Neural cell (in vitro differentiated cells): ENCODE measurements around the gene CLDN8. TPM values are rescaled to one million over a fixed set of nuclear protein-coding genes. Genes with fewer than 3 reads are reported as not detected.

Experiments
- H2AFZ ChIP-seq: fragments of 200-600, 300-800 bp; sonication (generic), shearing (Covaris generic); 2 replicates; pipeline ENCODE4 v1.6.0; 2014; ENCODE audit warnings: low read depth, mild to moderate bottlenecking, antibody characterized with exemption, low read length, moderate library complexity
- H3F3A ChIP-seq: fragments of 200-600 bp; shearing (Covaris generic); 2 replicates; pipeline ENCODE4 v1.6.1; 2016; ENCODE audit warnings: mild to moderate bottlenecking, moderate library complexity, mixed read lengths, antibody characterized with exemption, low read length; ENCODE audit not compliant: insufficient read depth, poor library complexity, severe bottlenecking
- H3K27ac ChIP-seq: fragments of 200-600, 300-800 bp; sonication (generic), shearing (Covaris generic); 2 replicates; pipeline ENCODE4 v1.5.1; 2014; ENCODE audit warnings: mild to moderate bottlenecking, low read length, moderate library complexity
- H3K27me3 ChIP-seq: fragments of 300-800, 200-600 bp; sonication (generic), shearing (Covaris generic); 2 replicates; pipeline ENCODE4 v1.6.0; 2014; ENCODE audit warnings: mild to moderate bottlenecking, low read depth, low read length, moderate library complexity; ENCODE audit not compliant: insufficient read depth
- H3K36me3 ChIP-seq: fragments of 300-800, 200-600 bp; sonication (generic), shearing (Covaris generic); 2 replicates; pipeline ENCODE4 v1.5.1; 2014; ENCODE audit warnings: mild to moderate bottlenecking, antibody characterized with exemption, low read length, moderate library complexity; ENCODE audit not compliant: insufficient read depth
- H3K4me2 ChIP-seq: fragments of 300-800, 200-600 bp; sonication (generic), shearing (Covaris generic); 2 replicates; pipeline ENCODE4 v1.6.0; 2014; ENCODE audit warnings: mild to moderate bottlenecking, low read length
- H3K4me3 ChIP-seq: fragments of 300-800, 200-600 bp; sonication (generic), shearing (Covaris generic); 2 replicates; pipeline ENCODE4 v1.5.1; 2014; ENCODE audit warnings: mild to moderate bottlenecking, low read length, moderate library complexity
- H3K79me2 ChIP-seq: fragments of 200-600 bp; shearing (Covaris generic); replicated peaks from 2 replicates; pipeline ENCODE4 v1.6.0; 2014; ENCODE audit warnings: mild to moderate bottlenecking, low read length, moderate library complexity; ENCODE audit not compliant: insufficient read depth
- H3K9ac ChIP-seq: fragments of 300-800, 200-600 bp; sonication (generic), shearing (Covaris generic); 2 replicates; pipeline ENCODE4 v1.6.1; 2016; ENCODE audit warnings: mild to moderate bottlenecking, low read length, mixed read lengths
- H3K9me2 ChIP-seq: fragments of 200-600 bp; shearing (Covaris generic); 2 replicates; pipeline ENCODE4 v1.6.1; 2016; ENCODE audit warnings: mild to moderate bottlenecking, low read length, mixed read lengths; ENCODE audit not compliant: insufficient read depth
- H3K9me3 ChIP-seq: fragments of 200-600, 300-800 bp; sonication (generic), shearing (Covaris generic); 2 replicates; pipeline ENCODE4 v1.6.1; 2016; ENCODE audit warnings: mild to moderate bottlenecking, mixed run types, low read length, moderate library complexity, mixed read lengths
- H4K20me1 ChIP-seq: fragments of 200-600 bp; shearing (Covaris generic); 2 replicates; pipeline ENCODE4 v1.6.1; 2016; ENCODE audit warnings: mild to moderate bottlenecking, mixed run types; ENCODE audit not compliant: insufficient read depth
- EP300 ChIP-seq: fragments of 450-650 bp; conservative IDR thresholded peaks from 2 replicates; pipeline ENCODE4 v1.6.1; 2014; ENCODE audit warnings: antibody characterized with exemption, mild to moderate bottlenecking, moderate library complexity; ENCODE audit not compliant: poor library complexity, severe bottlenecking
- EZH2 ChIP-seq: fragments of 200-600, 300-800 bp; shearing (Covaris generic), sonication (generic); IDR thresholded peaks from 2 replicates; pipeline ENCODE4 v1.6.1; 2014; ENCODE audit warnings: antibody characterized with exemption, low read length, borderline replicate concordance, mild to moderate bottlenecking; ENCODE audit not compliant: insufficient read depth, poor library complexity, severe bottlenecking
- MXI1 ChIP-seq: fragments of 450-650 bp; conservative IDR thresholded peaks from 2 replicates; pipeline ENCODE4 v1.6.1; 2014; ENCODE audit warnings: antibody characterized with exemption, mild to moderate bottlenecking; ENCODE audit not compliant: poor library complexity, severe bottlenecking
- POLR2AphosphoS5 ChIP-seq: IDR thresholded peaks from 2 replicates; pipeline ENCODE4 v1.6.1; 2012
- RAD21 ChIP-seq: fragments of 450-650 bp; conservative IDR thresholded peaks from 2 replicates; pipeline ENCODE4 v1.6.1; 2014; ENCODE audit warnings: antibody characterized with exemption, mild to moderate bottlenecking, moderate library complexity
- SMC3 ChIP-seq: fragments of 450-650 bp; conservative IDR thresholded peaks from 2 replicates; pipeline ENCODE4 v1.6.1; 2014; ENCODE audit warnings: antibody characterized with exemption, mild to moderate bottlenecking, moderate library complexity; ENCODE audit not compliant: poor library complexity
- TAF1 ChIP-seq: IDR thresholded peaks from 2 replicates; pipeline ENCODE4 v1.6.1; 2012; ENCODE audit warnings: low read depth
- polyA plus RNA-seq: library from polyadenylated mRNA; depleted of rRNA; stranded (reverse); fragments of >200 nt; gene quantifications from 2 replicates; pipeline ENCODE4 v1.2.3, GENCODE V29; 2014
- TF ChIP-seq, protein P1 (sequence below): fragments of 450-650 bp; IDR thresholded peaks from 2 replicates; pipeline ENCODE4 v1.5.1; 2014; ENCODE audit warnings: antibody characterized with exemption, mild to moderate bottlenecking, moderate library complexity; ENCODE audit not compliant: poor library complexity, severe bottlenecking
- TF ChIP-seq, protein P2 (sequence below): IDR thresholded peaks from 2 replicates; pipeline ENCODE4 v1.6.1; 2012; ENCODE audit warnings: borderline replicate concordance

Gene CLDN8
- polyA plus RNA-seq, 1 donor from 2014 or later: not detected

DNA sequence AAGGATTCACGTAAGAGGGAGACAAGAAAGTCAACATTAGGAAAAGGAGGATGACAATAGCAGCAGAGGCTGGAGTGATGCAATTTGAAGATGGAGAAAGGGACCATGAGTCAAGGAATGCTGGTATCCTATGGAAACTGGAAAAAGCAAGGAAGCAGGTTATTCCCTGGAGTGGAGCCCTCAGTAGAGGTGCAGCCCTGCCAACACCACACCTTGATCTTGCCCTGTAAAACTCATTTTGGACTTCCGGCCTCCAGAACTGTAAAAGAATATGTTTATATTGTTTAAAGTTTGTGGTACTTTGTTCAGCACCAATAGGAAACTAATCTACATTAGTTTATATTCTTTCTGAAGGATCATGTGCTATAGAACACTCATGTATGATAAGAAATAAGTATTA, 29.7 kb downstream of the CLDN8 start:
- no peaks in the 10 kb centered on the region for H3K27me3 ChIP-seq
- no peak overlapping the region for H3K27ac ChIP-seq
- H3K4me2 ChIP-seq: no peak overlapping the region
- H3K9me2 ChIP-seq: no peaks in the 10 kb centered on the region
- H3F3A ChIP-seq: no peaks in the 10 kb centered on the region
- no peak overlapping the region for H2AFZ ChIP-seq
- TF ChIP-seq POLR2AphosphoS5 (no peak), EP300 (no peak), RAD21 (no peak), TAF1 (no peak), MXI1 (no peak), EZH2 (no peak), SMC3 (no peak)
- TF ChIP-seq, protein P1, sequence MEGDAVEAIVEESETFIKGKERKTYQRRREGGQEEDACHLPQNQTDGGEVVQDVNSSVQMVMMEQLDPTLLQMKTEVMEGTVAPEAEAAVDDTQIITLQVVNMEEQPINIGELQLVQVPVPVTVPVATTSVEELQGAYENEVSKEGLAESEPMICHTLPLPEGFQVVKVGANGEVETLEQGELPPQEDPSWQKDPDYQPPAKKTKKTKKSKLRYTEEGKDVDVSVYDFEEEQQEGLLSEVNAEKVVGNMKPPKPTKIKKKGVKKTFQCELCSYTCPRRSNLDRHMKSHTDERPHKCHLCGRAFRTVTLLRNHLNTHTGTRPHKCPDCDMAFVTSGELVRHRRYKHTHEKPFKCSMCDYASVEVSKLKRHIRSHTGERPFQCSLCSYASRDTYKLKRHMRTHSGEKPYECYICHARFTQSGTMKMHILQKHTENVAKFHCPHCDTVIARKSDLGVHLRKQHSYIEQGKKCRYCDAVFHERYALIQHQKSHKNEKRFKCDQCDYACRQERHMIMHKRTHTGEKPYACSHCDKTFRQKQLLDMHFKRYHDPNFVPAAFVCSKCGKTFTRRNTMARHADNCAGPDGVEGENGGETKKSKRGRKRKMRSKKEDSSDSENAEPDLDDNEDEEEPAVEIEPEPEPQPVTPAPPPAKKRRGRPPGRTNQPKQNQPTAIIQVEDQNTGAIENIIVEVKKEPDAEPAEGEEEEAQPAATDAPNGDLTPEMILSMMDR: no peak
- TF ChIP-seq, protein P2, sequence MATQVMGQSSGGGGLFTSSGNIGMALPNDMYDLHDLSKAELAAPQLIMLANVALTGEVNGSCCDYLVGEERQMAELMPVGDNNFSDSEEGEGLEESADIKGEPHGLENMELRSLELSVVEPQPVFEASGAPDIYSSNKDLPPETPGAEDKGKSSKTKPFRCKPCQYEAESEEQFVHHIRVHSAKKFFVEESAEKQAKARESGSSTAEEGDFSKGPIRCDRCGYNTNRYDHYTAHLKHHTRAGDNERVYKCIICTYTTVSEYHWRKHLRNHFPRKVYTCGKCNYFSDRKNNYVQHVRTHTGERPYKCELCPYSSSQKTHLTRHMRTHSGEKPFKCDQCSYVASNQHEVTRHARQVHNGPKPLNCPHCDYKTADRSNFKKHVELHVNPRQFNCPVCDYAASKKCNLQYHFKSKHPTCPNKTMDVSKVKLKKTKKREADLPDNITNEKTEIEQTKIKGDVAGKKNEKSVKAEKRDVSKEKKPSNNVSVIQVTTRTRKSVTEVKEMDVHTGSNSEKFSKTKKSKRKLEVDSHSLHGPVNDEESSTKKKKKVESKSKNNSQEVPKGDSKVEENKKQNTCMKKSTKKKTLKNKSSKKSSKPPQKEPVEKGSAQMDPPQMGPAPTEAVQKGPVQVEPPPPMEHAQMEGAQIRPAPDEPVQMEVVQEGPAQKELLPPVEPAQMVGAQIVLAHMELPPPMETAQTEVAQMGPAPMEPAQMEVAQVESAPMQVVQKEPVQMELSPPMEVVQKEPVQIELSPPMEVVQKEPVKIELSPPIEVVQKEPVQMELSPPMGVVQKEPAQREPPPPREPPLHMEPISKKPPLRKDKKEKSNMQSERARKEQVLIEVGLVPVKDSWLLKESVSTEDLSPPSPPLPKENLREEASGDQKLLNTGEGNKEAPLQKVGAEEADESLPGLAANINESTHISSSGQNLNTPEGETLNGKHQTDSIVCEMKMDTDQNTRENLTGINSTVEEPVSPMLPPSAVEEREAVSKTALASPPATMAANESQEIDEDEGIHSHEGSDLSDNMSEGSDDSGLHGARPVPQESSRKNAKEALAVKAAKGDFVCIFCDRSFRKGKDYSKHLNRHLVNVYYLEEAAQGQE: no peak
- H3K79me2 ChIP-seq: no peaks in the 10 kb centered on the region
- no peak overlapping the region for H3K4me3 ChIP-seq
- H3K9me3 ChIP-seq: no peaks in the 10 kb centered on the region
- H3K9ac ChIP-seq: no peak overlapping the region
- H4K20me1 ChIP-seq: no peaks in the 10 kb centered on the region
- no peaks in the 10 kb centered on the region for H3K36me3 ChIP-seq

DNA sequence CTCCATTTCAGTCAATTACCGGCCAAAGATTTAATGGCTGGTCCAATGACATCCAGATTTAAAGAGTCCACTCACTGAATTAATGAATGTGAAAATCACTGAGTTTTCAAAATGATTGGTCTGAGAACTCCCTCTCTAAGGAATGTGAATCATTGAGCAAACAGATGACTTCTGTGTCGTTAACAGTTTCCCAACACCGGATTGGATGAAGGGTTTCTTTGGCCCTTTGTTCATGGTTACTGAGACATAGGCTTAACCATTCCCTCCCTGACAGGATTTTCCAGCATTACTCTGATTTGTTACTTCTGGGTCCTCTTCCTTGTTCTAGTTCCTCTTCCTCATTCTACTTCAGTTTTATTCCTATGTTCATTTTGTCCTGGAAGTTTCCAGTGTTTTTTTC, 47.8 kb downstream of the CLDN8 start:
- Histone ChIP-seq H2AFZ (no peak overlapping the region), H3K27ac (no peak overlapping the region), H3K4me3 (no peak overlapping the region), H3K27me3 (no peaks in the 10 kb centered on the region), H3K9me3 (no peaks in the 10 kb centered on the region), H3K9ac (no peak overlapping the region), H3K79me2 (no peaks in the 10 kb centered on the region), H3K4me2 (no peak overlapping the region), H3K9me2 (no peaks in the 10 kb centered on the region), H3F3A (no peaks in the 10 kb centered on the region), H3K36me3 (no peaks in the 10 kb centered on the region), H4K20me1 (no peaks in the 10 kb centered on the region)
- TF ChIP-seq EZH2 (no peak), RAD21 (no peak), TAF1 (no peak), POLR2AphosphoS5 (no peak), SMC3 (no peak), EP300 (no peak), MXI1 (no peak)
- TF ChIP-seq, protein P1: no peak
- TF ChIP-seq, protein P2: no peak
